Kidney (tissue), 14 donors: Measurements from ENCODE around the gene VPS26C. TPM values are rescaled to one million over a fixed set of nuclear protein-coding genes. Genes with fewer than 3 reads are reported as not detected.

Experiments
- DNase-seq, 5 donors: peaks; one replicate each; pipeline ENCODE4 v3.0.0-alpha.2; 2013 to 2020
- FAIRE-seq: peaks from 2 replicates; lab custom pipeline; 2012; peaks lifted over from hg19 to GRCh38; lab: Jason Lieb, UNC
- H3K27ac ChIP-seq, 2 donors: one replicate each; pipeline ENCODE4 v1.7.0; 2013; ENCODE audit warnings: low read depth in 2 of 2, low read length in 2 of 2, inconsistent platforms in 1 of 2
- H3K27me3 ChIP-seq: one replicate; pipeline ENCODE4 v1.7.1; 2013; ENCODE audit warnings: low read length, inconsistent platforms; ENCODE audit not compliant: control insufficient read depth, insufficient read depth
- H3K36me3 ChIP-seq, 3 donors: one replicate each; pipeline versions ENCODE4 v1.7.0 to v1.7.1; 2013; ENCODE audit warnings: low read length in 3 of 3, control low read depth in 1 of 3, inconsistent platforms in 1 of 3; ENCODE audit not compliant: insufficient read depth in 3 of 3, control insufficient read depth in 2 of 3
- H3K4me1 ChIP-seq, 3 donors: one replicate each; pipeline versions ENCODE4 v1.7.0 to v1.7.1; 2013; ENCODE audit warnings: low read length in 3 of 3, inconsistent platforms in 1 of 3, low read depth in 1 of 3; ENCODE audit not compliant: control insufficient read depth in 2 of 3, insufficient read depth in 2 of 3
- H3K4me3 ChIP-seq, 3 donors: one replicate each; pipeline versions ENCODE4 v1.7.0 to v1.8.1; 2013; ENCODE audit warnings: low read length in 3 of 3, control low read depth in 1 of 3, inconsistent platforms in 1 of 3
- H3K9ac ChIP-seq, 3 donors: one replicate each; pipeline versions ENCODE4 v1.7.0 to v1.7.1; 2013; ENCODE audit warnings: low read length in 3 of 3, control low read depth in 1 of 3, inconsistent platforms in 1 of 3
- H3K9me3 ChIP-seq, 3 donors: one replicate each; pipeline versions ENCODE4 v1.7.0 to v1.7.1; 2013; ENCODE audit warnings: low read length in 3 of 3, control low read depth in 1 of 3, inconsistent platforms in 1 of 3; ENCODE audit not compliant: control insufficient read depth in 2 of 3, insufficient read depth in 1 of 3
- intact Hi-C: fragments of 100-400 bp; cut with DNase I; formaldehyde crosslinking; loops from one replicate; pipeline ENCODE4 v1.11.1; 2022
- polyA plus RNA-seq: library from polyadenylated mRNA; stranded (reverse); fragments of 350-450 nt; fragmentation: Illumina TruSeq; extraction: RNeasy Lipid Tissue Mini Kit (QIAGEN cat#74804); gene quantifications from one replicate; pipeline ENCODE4 v1.2.3, GENCODE V29; 2014; ENCODE audit warnings: low read depth, low replicate concordance; ENCODE audit not compliant: insufficient read depth
- total RNA-seq: library from RNA; stranded (reverse); fragmentation: NEBNext Ultra II Directional; extraction: Animal tissue kit (Norgen Biotek cat#: 25700); gene quantifications from one replicate; pipeline ENCODE4 v1.2.1, GENCODE V29; 2021
- TF ChIP-seq, protein P1 (sequence below): IDR thresholded peaks from 3 replicates; pipeline ENCODE4 v1.5.1; 2012; ENCODE audit warnings: mild to moderate bottlenecking, moderate library complexity, borderline replicate concordance; ENCODE audit not compliant: insufficient read depth; ENCODE audit errors: extremely low read depth
- donor health status: control.
- donor health status: control.
- donor health status: control.
- donor health status: control.
- donor health status: control.
- donor health status: DM: yes; HTN: yes; CAD: no.
- donor health status: Normal renal cell carcinoma (clear cell type).

Gene VPS26C
- total and polyA plus RNA-seq, 2 donors from 2014 or later: 30.0 to 51.8 TPM

DNA sequence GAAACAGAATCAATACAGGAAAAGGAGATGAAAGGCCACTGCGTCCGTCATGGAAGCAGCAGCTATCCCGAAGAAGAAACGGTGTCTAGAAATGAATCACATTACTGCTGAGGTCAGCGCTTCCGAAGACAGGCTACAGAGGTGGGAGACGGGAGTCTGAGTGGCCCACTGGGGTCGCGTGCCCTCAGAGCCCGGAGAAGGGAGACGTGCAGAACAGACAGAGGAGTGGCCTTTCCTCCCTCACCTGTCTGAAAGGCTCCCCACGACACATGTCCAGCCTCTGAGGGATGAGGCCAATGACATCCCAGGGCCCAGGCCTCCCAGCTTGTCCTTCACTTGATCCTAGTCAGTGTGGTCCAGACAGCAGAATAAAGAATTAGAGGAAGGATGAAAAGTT is 35.9 kb downstream of the VPS26C start:
- Histone ChIP-seq H3K9me3 (no peaks in the 10 kb centered on the region), H3K27me3 (no peaks in the 10 kb centered on the region), H3K27ac (no peak overlapping the region), H3K9ac (no peak overlapping the region), H3K4me3 (no peak overlapping the region), H3K36me3 (peaks cover 3 to 47% (median 26%) of the 10 kb centered on the region in 3 donors), H3K4me1 (no peaks in the 10 kb centered on the region)
- TF ChIP-seq, protein P1, sequence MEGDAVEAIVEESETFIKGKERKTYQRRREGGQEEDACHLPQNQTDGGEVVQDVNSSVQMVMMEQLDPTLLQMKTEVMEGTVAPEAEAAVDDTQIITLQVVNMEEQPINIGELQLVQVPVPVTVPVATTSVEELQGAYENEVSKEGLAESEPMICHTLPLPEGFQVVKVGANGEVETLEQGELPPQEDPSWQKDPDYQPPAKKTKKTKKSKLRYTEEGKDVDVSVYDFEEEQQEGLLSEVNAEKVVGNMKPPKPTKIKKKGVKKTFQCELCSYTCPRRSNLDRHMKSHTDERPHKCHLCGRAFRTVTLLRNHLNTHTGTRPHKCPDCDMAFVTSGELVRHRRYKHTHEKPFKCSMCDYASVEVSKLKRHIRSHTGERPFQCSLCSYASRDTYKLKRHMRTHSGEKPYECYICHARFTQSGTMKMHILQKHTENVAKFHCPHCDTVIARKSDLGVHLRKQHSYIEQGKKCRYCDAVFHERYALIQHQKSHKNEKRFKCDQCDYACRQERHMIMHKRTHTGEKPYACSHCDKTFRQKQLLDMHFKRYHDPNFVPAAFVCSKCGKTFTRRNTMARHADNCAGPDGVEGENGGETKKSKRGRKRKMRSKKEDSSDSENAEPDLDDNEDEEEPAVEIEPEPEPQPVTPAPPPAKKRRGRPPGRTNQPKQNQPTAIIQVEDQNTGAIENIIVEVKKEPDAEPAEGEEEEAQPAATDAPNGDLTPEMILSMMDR: no peak
- DNase-seq: no peak
- intact Hi-C loops: no loop called here
- FAIRE-seq: no peak

DNA sequence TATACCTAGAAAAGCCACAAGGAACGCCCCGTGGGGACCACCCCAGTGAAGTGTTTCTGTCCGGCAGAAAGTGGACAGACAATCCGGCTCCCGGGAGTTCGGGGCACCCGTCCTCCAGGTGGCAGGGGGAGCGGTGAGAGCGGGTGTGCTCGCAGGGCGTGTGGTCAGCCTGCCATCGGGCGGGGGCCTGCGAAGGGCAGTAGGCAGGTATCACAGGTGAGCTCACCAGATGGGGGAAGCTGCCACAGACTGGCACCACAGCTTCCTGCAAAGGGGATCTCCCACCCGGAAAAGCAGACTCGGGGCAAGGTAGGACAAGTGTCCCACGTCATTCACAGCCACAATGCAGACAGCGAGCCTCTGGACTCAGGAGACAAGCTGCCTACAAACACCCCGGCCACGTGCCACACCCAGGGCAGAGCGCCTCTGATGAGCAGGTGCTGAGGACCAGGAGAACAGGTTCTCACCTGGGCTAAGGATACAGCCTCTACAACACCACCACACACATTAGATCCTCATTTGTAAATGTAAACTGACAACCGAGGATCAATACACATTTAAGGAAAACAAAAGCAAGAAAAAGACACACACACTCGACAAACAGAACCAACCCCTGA is 36.4 kb downstream of the VPS26C start:
- no peak for FAIRE-seq

DNA sequence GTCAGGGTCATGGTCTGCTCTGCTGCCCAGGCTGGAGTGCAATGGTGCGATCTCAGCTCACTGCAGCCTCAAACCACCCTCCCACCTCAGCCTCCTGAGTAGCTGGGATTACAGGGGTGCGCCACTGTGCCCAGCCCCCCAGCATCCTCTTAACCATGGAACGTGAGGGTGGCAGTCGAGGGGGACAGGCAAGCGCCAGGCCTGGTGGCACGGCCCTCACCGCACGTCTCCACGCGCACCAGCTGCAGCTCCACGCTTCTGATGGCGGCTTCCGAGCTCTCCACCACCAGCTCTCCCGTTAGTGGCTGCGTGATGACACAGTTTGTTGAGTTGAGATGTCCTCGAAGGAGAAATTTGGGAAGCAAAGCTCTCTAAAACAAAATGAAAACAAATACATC is 39.1 kb downstream of the VPS26C start:
- Histone ChIP-seq H3K9me3 (no peaks in the 10 kb centered on the region), H3K36me3 (peaks cover 3 to 60% (median 29%) of the 10 kb centered on the region in 3 donors), H3K4me1 (no peaks in the 10 kb centered on the region), H3K27ac (no peak overlapping the region), H3K4me3 (no peak overlapping the region), H3K9ac (no peak overlapping the region), H3K27me3 (no peaks in the 10 kb centered on the region)
- TF ChIP-seq, protein P1: no peak
- FAIRE-seq (no peak), DNase-seq (no peak)
- intact Hi-C loops: no loop called here

More for the DNA sequence above, 36.4 kb downstream of the VPS26C start:
- Histone ChIP-seq H3K36me3 (peaks cover 3 to 49% (median 29%) of the 10 kb centered on the region in 3 donors), H3K27ac (no peak overlapping the region), H3K9me3 (no peaks in the 10 kb centered on the region), H3K9ac (no peak overlapping the region), H3K4me1 (no peaks in the 10 kb centered on the region), H3K4me3 (no peak overlapping the region), H3K27me3 (no peaks in the 10 kb centered on the region)
- peak in 1 of 5 donors; percentile 72 for DNase-seq
- intact Hi-C loops: no loop called here
- TF ChIP-seq, protein P1: no peak
